ENCODE data around the gene IL17RC.

Gene IL17RC

DNA sequence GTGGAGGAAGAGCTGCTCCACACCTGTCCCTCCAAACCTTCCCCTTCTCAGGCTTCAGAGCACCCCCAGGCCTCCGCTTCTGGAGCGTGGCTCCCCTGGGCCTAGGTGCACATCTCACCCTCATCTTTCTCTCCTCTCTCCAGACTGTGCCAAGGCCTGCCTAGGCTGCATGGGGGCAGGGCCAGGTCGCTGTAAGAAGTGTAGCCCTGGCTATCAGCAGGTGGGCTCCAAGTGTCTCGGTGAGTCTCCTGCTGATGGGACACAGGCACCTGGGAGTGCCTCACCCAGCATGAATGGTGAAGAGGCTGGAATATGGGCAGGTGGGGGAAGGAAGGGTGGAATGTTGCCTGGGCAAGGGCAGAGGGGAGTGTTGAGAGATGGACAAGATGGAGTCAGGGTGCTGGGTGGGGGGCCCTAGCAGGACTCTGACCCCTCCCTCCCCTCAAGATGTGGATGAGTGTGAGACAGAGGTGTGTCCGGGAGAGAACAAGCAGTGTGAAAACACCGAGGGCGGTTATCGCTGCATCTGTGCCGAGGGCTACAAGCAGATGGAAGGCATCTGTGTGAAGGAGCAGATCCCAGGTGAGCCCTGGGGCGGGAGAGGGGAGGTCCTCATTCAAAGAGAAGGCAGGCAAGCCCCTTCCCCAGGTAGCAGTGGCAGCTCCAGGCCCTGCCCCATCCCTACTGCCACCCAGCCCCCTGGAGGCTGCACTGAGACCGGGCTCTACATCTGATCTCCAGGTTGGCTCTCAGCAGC, 26.2 kb downstream of the IL17RC start:
- DNase-seq (ENCODE audit: low read depth in 1 of 2, low spot score in 1 of 2) = no peak

DNA sequence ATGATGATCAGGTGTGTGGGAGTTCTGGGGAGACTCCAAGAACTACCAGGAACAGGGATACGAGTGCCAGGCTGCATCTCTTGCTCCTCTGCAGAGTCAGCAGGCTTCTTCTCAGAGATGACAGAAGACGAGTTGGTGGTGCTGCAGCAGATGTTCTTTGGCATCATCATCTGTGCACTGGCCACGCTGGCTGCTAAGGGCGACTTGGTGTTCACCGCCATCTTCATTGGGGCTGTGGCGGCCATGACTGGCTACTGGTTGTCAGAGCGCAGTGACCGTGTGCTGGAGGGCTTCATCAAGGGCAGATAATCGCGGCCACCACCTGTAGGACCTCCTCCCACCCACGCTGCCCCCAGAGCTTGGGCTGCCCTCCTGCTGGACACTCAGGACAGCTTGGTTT, 27.4 kb downstream of the IL17RC start:
- DNase-seq (ENCODE audit: low read depth in 1 of 2, low spot score in 1 of 2) = no peak

DNA sequence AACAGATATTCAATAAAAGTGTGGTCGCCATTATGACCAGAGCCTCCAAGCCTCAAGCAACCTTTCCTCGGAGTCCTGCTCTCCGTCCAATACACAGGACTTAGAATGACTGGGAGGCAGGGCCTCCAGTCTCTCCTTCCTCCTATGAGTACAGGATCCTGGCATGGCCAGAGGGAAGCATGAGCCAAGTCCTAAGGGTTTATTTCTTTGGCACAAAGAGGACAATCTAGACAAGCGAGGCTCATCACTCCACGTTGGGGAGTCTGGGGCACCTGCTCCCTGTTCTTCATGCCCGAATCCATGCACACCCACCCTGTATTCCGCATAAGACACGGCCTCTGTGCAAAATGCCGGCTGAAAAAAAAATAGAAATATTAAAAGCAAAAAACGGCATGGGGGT, 28.5 kb downstream of the IL17RC start:
- no peak for DNase-seq (ENCODE audit: low read depth in 1 of 2, low spot score in 1 of 2)

DNA sequence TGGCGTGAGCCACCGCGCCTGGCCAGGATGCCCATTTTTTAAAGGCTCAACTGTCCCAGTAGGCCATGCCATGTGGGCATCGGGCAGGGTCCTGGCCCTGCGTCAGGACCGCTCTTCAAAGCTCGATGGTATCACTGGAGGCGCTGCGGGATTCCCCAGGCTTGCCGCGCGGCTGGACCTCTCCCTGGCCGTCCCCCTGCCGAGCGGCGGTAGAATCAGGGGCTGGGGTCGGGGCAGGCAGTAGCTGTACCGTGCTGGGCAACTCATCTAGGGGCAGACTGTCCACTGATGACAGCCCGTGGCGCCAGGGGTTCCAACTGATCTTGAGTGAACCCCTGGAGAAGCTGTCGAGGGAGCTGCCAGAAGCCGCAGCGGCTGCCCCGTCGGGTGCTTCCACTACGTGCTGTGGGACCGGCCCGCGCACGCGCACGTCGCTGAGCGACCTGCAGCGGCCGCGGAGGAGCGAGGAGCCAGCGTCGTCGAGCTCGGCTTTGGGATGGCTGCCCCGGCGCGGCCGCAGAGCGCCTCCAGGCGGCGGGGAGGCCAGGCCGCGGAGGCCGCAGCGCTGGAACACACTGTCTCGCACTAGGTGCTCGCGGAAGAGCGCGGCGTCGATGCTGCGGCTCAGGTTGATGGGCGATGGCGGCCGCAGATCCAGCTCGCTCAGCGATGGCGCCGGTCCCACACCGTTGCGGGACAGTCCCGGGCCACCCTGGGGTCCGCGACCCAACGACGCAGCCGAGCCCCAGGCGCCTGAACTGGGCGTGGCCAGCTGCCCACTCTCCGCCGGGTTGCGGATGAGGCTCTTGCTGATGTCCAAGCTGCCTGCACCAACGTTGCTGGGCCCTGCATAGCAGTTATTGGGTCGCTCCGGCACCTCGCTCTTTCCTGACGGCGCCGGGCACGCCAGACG, 29.5 kb downstream of the IL17RC start:
- peak; percentile 48 to 62 for DNase-seq (ENCODE audit: low read depth in 1 of 2, low spot score in 1 of 2)

DNA sequence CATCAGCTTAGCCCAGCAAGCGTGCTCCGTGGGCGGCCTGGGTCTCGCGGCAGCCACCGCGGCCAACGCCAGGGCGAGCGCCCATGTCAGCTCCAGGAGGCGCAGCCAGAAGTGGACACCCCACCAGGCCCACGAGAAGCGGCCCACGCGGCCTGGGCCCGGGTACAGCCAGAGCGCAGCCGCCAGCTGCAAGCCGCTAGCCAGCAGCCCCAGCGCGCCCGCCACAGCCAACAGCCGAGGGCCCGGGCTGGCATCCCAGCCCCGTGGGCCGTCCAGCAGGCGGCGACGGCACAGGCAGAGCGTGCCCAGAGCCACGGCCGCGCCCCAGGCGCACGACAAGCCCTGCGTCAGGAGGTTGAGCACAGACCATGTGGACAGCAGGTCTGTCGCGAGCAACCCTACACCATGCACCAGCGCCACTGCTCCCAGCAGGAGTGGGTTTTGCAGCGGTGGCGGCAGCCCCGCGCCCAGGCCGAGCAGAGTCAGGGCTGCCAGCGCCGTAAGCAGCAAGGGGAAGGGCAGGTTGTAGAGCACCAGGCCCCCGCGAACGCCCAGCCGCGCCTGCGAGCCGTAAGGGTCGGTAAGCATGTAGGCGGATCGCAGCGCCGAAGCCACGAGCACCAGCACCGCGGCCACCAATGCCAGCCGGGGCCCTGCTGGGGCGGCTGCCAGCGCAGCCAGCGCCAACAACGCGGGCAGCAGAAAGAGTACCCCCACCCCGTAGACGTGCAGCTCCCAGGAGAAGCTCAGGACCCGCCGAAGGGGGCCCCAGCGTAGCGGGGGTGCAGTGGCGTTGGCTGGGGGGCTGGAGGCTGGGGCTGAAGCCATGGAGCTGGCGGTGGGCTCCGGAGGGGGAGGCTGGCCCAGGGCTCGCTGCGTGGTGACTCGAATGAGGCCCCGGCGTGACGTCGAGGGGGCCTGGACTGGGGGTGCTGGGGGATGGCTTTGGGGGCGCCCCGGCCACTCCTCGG, 30.4 kb downstream of the IL17RC start:
- no peak for DNase-seq (ENCODE audit: low read depth in 1 of 2, low spot score in 1 of 2)

DNA sequence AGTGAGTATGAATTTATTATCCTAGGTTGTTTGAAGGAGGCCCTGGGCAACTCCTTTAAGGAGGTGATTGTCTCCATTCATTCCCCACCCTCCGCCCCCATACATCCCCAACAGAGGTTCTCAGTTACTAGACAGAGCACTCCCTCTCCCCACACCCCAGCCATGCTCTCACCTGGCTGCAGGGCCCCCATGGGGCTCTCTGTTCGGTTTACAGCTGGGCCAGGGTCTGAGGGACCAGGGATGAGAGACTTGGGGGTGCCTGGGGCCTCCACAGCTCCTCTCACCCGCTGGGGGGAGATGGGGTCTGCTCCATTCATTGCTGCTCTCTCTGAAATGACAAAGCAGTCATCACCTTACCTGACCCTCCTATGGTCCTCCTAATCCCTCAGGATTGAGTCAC, 31.7 kb downstream of the IL17RC start:
- DNase-seq (ENCODE audit: low read depth in 1 of 2, low spot score in 1 of 2) = no peak

DNA sequence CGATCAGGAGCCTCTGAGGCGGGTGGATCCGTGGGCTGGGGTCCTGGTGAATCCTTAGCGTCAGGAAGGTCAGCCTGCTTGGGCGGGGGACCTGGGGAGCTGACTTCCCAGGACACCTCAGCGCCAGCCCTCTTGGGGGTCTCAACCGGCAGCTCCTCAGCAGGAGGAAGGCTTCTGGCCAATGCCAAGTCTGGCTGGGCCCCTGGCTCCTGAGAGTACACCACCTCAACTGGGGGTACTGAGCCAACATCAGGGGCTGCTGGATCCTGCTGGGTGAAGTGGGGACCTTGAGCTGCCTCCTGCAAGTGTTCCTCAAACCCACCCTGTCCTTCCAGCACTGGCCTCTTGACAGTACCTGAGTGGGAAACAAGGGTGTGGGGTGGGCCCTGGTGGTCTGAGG, 32.2 kb downstream of the IL17RC start:
- DNase-seq (ENCODE audit: low read depth in 1 of 2, low spot score in 1 of 2) = no peak

DNA sequence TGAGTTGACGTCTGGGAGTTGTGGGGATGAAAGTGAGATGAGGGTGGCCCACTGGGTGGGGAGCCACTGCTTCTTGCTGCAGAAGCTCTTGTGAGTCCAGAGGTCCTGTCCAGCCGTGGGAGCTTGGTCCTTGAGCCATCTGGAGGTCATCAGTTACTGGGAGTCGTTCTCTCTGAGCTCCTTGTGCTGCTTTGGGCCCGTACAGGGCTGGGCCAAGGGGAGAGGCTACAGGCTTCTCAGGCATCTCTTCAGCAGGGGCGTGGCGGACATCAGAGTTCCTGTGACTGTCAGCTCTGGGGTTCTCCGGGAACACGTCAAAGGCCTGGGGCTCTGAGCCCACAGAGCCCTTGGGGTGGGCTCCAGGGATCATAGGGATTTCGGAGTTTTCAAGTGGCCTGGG, 32.7 kb downstream of the IL17RC start:
- no peak for DNase-seq (ENCODE audit: low read depth in 1 of 2, low spot score in 1 of 2)

DNA sequence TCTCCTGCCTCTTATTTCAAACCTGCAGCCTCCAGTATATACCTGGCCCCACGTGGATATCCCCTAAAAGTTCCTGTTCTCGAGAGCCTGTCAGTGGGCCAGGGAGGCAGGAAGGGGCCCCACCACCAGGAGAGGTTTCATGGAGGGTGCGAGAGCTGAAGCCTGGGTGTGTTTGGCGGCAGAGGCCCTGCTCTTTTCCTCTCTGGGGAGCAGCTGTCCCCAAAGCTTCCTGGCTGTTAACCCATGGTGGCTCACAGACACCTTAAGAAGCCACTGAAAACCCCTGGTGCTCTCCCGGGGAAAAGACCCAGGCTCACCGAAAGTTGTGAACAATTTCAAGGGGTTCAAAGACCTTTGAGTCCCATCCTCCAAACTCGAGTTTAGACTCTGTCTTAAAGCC, 34.2 kb downstream of the IL17RC start:
- no peak for DNase-seq (ENCODE audit: low read depth in 1 of 2, low spot score in 1 of 2)

DNA sequence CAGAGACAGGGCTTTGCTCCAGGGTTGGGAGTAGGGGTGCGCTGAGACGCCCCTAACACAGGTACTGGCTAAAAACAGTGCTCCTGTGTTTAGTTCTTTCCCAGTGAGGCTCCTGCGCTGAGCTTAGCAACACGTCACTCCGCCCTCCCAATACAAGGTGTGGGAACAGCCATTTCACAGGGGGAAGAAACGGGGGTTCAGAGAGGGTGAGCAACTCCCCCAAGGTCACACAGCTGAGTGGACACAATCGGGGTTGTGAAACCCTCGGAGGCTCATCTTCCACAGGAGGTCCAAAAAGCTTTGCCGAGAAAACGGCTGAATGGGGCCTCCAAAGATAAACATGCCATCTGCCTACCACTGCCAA, 34.7 kb downstream of the IL17RC start:
- DNase-seq (ENCODE audit: low read depth in 1 of 2, low spot score in 1 of 2) = no peak

DNA sequence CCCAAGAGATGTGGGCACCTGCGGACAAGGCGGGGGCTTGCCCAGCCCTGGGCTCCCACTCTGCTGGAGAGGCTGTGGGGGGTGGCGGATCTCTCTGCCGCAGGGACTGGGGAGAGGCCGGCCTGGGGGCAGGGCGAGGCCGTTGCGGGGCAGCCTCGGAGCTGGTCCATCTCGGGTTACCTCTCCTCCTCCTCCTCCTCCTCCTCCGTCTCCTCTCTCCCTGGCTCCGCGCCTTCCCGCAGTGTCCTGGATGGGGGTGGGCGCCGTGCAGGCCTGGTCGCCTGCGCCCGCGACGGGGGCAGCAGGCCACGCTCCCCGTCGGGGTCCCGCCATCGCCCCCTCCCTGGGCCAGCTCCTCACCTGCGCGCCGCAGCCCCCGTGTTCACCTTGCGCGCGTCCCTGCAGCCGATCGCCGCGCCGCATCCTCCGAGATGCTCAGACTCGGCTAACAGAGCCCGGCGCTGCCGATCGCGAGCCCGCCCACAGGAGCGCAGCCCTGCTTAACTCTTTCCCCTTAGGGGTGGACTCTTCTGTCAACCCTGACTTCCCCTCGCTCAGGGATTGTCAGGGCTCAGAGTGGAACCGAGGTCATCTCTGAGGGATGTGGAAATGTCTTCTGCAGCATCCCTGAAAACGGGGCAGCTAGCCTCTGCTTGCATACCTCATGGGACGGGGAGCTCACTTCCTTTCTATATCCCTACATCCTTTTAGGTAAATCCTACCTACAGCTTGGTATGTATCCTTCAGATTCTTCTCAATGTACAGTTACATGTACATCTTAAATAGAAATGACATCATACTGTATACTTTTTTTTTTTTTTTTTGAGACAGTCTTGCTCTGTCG, 35.3 kb downstream of the IL17RC start, which contains the start of gene PRRT3:
Gene PRRT3, minus strand, starts transcription at position 447 of the 844 bp plus-strand sequence. CDS start 2,293 bp downstream, outside the sequence.
- peak in 1 of 2 donors; percentile 44 for DNase-seq (ENCODE audit: low read depth in 1 of 2, low spot score in 1 of 2)

DNA sequence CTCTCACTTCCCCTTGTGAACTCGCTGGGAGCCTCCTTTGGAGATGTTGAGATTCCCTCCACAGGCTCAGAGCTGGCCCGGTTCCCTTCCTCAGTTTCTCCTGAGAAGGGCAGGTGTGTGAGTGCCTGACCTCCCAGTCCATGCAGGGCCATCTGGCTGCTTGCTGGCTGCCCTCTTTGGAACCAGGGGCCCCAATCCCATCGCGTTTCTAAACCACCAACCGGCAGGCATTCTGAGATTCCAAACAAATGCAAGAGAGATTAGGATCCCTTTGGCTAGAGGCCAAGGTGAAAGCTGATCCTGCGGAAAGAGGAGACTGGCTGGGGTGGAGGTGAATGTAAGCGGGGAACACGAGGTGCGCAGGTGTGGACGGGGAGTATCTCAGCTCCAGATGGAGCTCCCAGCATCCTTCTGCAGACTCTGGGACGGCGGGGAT, 38.2 kb downstream of the IL17RC start:
- no peak for DNase-seq (ENCODE audit: low read depth in 1 of 2, low spot score in 1 of 2)

DNA sequence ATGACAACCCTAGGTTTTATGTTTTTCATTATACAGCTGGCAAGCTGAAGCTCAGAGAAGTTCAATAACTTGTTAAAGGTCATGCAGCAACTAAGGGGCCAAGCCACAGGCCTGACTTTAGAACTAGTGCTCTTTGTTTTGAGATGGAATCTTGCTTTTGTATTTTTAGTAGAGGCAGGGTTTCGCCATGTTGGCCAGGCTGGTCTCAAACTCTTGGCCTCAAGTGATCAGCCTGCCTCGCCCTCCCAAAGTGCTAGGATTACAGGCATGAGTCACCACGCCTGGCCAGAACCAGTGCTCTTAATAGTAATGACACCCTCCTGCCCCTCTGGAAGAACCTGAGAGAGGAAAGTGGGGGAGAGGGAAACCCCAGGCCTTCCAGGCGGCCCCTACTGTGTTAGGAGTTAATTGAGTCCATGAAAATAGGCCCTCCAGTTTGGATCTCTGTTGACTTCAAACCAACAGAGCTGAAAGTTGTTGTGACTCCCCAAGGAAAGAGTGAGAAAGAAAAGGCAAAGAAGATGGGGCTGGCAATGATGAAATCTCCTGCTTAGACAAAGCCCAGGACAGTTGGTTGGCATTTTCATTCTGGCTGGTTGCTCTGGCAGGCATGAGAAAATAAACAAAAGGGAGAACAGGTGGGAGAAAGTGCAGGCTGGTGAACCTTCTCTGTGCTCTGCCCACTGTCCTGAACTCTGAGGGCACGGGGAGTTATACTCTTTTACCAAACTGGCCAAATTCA, 38.9 kb downstream of the IL17RC start:
- DNase-seq (ENCODE audit: low read depth in 1 of 2, low spot score in 1 of 2) = no peak

DNA sequence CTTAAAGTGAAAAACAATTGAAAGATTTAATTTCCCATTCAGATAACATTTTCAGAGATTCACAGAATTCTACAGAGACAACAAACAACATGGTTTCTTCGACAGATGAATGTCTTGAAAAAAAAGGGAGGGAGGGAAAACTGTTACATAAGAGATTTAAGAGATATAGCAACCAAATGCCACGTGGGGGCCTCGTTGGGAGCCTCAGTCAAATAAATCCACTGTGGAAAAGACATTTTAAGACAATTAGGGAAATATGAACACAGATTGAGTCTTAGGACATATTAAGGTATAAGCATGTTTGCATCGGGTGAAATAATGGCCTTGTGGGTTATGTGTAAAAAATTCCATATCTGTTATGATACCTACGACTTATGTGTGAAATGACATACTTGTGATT, 40.3 kb downstream of the IL17RC start:
- no peak for DNase-seq (ENCODE audit: low read depth in 1 of 2, low spot score in 1 of 2)

DNA sequence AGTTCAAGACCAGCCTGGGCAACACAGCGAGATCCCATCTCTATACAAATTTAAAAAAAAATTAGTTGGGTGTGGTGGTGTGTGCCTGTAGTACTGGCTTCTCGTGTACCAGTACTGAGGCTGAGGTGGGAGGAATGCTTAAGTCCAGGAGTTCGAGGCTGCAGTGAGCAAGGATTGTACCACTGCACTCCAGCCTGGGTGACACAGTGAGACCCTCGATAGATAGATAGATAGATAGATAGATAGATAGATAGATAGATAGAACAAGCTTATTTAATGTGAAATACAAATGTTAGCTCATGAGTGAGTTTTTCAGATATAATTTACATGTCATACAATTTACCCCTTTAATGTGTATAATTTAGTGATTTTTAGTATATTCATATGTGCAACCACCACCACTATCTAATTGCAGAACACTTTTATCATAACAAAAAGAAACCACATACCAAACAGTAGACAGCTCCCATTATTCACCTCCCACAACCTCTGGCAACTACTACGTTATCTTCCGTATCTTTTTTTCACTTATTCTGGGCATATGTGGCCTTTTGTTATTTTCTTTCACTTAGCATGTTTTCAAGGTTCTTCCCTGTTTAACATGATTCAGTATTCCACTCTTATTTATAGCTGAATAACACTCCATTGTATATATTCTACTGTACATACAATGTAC, 48.4 kb downstream of the IL17RC start:
- DNase-seq (ENCODE audit: low read depth in 1 of 2, low spot score in 1 of 2) = no peak

DNA sequence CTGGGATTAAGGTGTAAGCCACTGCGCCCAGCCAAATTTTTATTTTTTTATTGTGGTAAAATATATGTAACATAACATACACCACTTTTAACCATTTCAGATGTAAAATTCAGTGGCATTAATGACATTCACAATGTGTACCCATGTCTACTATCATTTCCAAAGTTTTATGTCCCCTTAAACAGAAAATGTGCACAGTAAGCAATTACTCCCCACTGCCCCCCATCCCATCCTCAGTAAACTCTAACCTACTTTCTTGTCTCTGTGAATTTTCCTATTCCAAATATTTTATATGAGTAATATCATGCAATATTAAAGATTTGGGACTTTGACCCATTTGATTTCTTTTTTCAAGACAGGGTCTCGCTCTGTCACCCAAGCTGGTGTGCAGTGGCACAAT, 49.9 kb downstream of the IL17RC start:
- DNase-seq (ENCODE audit: low read depth in 1 of 2, low spot score in 1 of 2) = no peak

DNA sequence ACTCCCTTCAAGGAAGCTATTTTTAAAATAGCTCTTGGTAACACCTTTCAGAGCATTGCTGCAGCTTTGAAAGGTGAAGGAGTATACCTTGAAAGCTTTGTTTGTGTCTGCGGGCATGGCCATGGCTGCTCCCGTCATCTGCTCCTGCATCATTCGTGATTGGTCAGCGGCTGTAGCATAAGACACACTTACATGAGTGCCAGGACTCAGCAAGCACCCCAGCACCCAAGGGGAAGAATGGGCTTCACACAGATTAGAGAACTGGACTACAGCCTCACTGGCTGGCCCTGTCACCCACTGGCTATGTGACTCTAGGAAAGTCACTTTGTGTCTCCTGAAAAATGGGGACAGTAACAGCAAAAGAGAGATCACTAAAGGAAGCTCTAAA, 52.7 kb downstream of the IL17RC start:
- DNase-seq (ENCODE audit: low read depth in 1 of 2, low spot score in 1 of 2) = no peak

DNA sequence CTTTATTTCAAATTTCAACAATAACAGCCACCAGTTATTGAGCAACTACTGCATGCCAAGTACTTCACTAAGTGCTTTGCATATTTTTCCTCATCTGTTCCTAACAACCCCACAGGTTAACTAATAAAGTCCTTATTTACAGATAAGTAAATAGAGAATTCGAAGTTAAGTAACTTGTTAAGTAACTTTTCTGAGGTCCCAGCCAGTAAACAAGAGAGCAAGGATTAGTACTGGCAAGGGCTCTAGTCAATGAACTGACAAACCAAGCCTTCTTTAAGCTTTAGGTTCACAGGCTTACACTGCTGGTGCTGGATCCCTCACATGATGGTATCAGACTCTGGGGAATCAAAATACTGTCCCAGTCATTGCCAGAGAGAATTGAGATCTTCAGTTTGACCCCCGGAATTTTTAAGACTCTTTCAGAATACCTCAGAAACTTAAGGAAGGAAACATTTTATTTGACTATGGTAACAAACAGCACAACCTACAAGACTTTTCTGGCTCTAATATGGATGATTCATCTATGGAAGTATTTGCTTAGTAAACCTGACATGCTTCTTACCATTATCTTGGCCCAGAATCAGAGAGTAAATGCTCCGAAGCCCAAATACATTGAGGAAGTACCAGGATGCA, 53.2 kb downstream of the IL17RC start:
- no peak for DNase-seq (ENCODE audit: low read depth in 1 of 2, low spot score in 1 of 2)

Measured in activated CD4-positive, alpha-beta T cell treated with anti-CD3 and anti-CD28 coated beads, Interleukin-2, amount 50 U/mL, for 24 hours (primary cell).